Adrenal gland (tissue), 5 donors: ENCODE data around the gene PTGES.

Source experiments
- CTCF ChIP-seq, 6 experiments: fragments of 450-650 bp in 4 of 6; fragments of 200-600 bp in 2 of 6; sonication (generic) in 1 of 6; IDR thresholded peaks; 1 replicate in 5 of 6; 2 replicates in 1 of 6; pipeline versions ENCODE4 v1.5.1 to v1.8.0; 2016 to 2021; ENCODE audit warnings: antibody characterized with exemption in 6 of 6, mild to moderate bottlenecking in 2 of 6, moderate library complexity in 1 of 6
- POLR2A ChIP-seq, 2 donors: fragments of 450-650 bp; IDR thresholded peaks; one replicate each; pipeline ENCODE4 v1.6.1; 2017; ENCODE audit warnings: antibody characterized with exemption in 2 of 2, mild to moderate bottlenecking in 2 of 2, moderate library complexity in 1 of 2
- donor health status: DM: no; HTN: no; CAD: no.

GRCh38 chr9:129719135-129719534, 33.7 kb downstream of the PTGES start:
- TF ChIP-seq CTCF (IDR thresholded peaks at IDR 0.05), result no peak
- TF ChIP-seq POLR2A (IDR thresholded peaks at IDR 0.05), result no peak
